HG03108 (cell line): ENCODE results near the gene PLEKHA4.
"Not testable (repeated sequence)": the region's sequence is repeated elsewhere in the genome, so short reads cannot be mapped to it uniquely, and the experiment has no call there.

Source experiments
- ATAC-seq: cut with Tn5 transposase; IDR thresholded peaks from one replicate; pipeline ENCODE4 v1.9.1; 2021; ENCODE audit warnings: moderate library complexity; ENCODE audit not compliant: unreplicated experiment

The PLEKHA4 gene

GRCh38 chr19:48802623-48803022, 65.8 kb downstream of the PLEKHA4 start:
- no peak for ATAC-seq

GRCh38 chr19:48799358-48800300, 68.8 kb downstream of the PLEKHA4 start:
- ATAC-seq: no peak

GRCh38 chr19:48798937-48799336, 69.5 kb downstream of the PLEKHA4 start:
- ATAC-seq: no peak

- ATAC-seq: no peak
Measured at GRCh38 chr19:48797103-48797502, 71.3 kb downstream of the PLEKHA4 start.

GRCh38 chr19:48796298-48797083, 71.9 kb downstream of the PLEKHA4 start:
- ATAC-seq: no peak

DNA sequence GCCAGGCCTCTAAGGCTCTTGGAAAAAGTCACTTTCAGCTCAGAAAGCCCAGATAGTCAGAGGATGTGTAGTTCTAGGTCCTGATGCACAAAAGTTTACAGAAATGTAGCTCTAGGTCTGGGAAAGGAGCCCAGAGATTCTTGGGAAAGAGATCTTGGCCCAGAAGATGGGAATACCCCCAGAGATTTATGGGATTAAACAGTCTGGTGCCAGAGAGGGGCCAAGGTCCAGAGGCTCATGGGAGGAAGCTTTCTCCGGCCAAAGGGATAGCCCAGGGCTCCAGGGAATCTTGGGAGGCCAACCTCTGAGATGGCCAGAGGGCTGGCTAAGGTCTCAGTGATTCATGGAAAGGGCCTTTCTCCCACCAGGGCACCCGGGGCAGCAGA, 72.7 kb downstream of the PLEKHA4 start:
- ATAC-seq: no peak

DNA sequence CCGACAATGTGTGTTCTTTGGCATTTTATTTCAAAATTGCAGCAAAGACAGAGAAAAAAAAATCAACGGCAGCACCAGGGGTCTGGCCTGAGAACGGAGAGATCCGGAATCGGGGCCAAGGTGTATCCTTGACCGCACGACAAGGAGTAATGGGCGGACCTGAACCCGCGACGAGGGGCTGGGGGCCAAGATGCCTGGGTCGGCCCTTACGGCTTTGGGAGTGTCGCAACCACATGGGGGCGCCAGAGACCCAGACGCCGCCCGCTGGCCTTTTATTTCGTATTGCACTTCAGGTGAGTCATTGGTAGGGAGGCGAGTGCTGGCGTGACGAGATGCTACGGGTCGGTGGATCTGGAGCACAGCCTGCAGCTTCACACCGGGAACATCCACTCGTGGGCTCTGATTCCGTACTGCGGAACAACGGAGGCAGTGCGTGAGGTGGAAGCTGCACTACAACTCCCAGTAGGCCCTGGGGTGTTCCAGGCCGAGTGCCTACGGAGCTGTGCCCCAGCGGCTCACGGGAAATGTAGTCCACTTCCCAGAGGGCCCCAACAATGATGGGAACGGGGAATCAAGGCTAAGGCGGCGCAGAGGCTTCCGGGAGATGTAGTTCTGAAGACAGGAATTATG, 73.2 kb downstream of the PLEKHA4 start:
- peak; percentile 90 for ATAC-seq

DNA sequence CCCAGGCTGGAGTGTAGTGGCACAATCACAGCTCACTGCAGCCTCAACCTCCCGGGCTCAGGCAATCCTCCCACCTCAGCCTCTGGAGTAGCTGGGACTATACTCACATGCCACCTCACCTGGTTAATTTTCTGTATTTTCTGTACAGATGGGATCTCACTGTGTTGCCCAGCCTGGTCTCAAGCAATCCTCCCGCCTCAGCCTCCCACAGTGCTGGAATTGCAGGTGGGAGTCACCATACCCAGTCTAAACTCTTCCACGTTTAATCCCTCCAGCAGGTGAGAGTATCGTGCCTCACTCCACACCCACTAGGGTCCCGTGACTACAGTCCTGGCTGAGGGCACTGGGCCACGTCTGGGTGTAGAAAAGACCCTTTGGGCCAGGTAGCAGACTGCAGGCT, 74.1 kb downstream of the PLEKHA4 start:
- ATAC-seq: no peak

DNA sequence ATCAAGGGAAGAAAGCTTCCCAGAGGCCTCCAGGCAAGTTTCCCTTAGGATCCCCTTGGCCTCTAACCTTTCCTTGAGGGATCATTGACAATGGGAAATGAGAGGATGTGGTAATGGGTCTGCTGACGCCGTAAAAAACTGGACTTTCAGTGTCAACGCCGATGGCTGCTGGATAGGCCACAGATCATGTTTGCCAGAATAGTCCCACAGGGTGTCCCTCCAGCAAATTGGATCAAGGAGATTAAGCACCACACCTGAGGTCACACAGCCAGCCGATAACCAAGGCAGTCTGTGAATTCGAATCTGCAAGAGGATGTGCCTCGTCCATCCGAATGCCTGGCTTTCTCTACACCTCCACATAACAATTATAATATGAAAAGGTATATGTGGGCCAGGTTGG, 75.1 kb downstream of the PLEKHA4 start:
- ATAC-seq: no peak

GRCh38 chr19:48787331-48787730, 81.1 kb downstream of the PLEKHA4 start:
- ATAC-seq: not testable (repeated sequence)
